Glutamatergic neuron (in vitro differentiated cells): Measurements from ENCODE around the gene CREB5. TPM values are rescaled to one million over a fixed set of nuclear protein-coding genes. Genes with fewer than 3 reads are reported as not detected.

Experiments
- DNase-seq: peaks from one replicate; pipeline ENCODE4 v3.0.0; 2022
- H3K27ac Mint-ChIP-seq: one replicate; pipeline ENCODE4 v1.8.0; 2020; ENCODE audit warnings: mild to moderate bottlenecking, mixed read lengths, inconsistent platforms; ENCODE audit not compliant: unreplicated experiment
- H3K27me3 Mint-ChIP-seq: one replicate; pipeline ENCODE4 v1.8.0; 2020; ENCODE audit warnings: mild to moderate bottlenecking, moderate library complexity, mixed read lengths, inconsistent platforms; ENCODE audit not compliant: unreplicated experiment
- H3K36me3 Mint-ChIP-seq: one replicate; pipeline ENCODE4 v1.8.0; 2020; ENCODE audit warnings: mild to moderate bottlenecking, mixed read lengths, inconsistent platforms; ENCODE audit not compliant: unreplicated experiment
- H3K4me1 Mint-ChIP-seq: one replicate; pipeline ENCODE4 v1.8.0; 2020; ENCODE audit warnings: mild to moderate bottlenecking, low read depth, mixed read lengths, inconsistent platforms; ENCODE audit not compliant: unreplicated experiment
- H3K4me3 Mint-ChIP-seq: one replicate; pipeline ENCODE4 v1.8.0; 2020; ENCODE audit warnings: mild to moderate bottlenecking, mixed read lengths, inconsistent platforms; ENCODE audit not compliant: unreplicated experiment
- H3K9me3 Mint-ChIP-seq: one replicate; pipeline ENCODE4 v1.8.0; 2020; ENCODE audit warnings: mild to moderate bottlenecking, moderate library complexity, mixed read lengths, inconsistent platforms; ENCODE audit not compliant: unreplicated experiment
- CTCF ChIP-seq: fragments of 200-600 bp; sonication (generic); IDR thresholded peaks from one replicate; pipeline ENCODE4 v1.5.0; 2021; ENCODE audit not compliant: partially characterized antibody, unreplicated experiment
- total RNA-seq: library from RNA; stranded (reverse); fragmentation: NEBNext Ultra II Directional; extraction: Animal tissue kit (Norgen Biotek cat#: 25700); gene quantifications from one replicate; pipeline ENCODE4 v1.2.1, GENCODE V29; 2021; ENCODE audit not compliant: unreplicated experiment

Gene CREB5
- total RNA-seq, 1 donor from 2014 or later: 50.4 TPM

DNA sequence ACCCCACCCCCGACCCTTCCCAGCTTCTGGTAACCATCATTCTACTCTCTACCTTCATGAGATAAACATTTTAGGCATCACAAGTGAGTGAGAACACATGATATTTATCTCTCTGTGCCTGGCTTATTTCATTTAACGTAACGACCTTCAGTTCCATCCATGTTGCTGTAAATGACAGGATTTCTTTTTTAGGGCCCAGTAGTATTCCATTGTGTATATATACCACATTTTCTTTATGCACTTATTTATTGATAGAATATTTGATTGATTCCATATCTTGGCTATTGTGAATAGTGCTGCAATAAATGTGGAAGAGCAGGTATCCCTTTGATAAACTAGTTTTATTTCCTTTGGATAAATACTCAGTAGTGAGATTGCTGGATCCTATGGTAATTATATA is 112.7 kb downstream of the CREB5 start:
- H3K4me1 Mint-ChIP-seq: peaks cover 8% of the 10 kb centered on the region
- no peaks in the 10 kb centered on the region for H3K27me3 Mint-ChIP-seq
- no peak for TF ChIP-seq CTCF
- H3K9me3 Mint-ChIP-seq: peaks cover 1% of the 10 kb centered on the region
- DNase-seq: no peak
- no peak overlapping the region for H3K27ac Mint-ChIP-seq
- H3K4me3 Mint-ChIP-seq: no peak overlapping the region
- H3K36me3 Mint-ChIP-seq: no peaks in the 10 kb centered on the region

DNA sequence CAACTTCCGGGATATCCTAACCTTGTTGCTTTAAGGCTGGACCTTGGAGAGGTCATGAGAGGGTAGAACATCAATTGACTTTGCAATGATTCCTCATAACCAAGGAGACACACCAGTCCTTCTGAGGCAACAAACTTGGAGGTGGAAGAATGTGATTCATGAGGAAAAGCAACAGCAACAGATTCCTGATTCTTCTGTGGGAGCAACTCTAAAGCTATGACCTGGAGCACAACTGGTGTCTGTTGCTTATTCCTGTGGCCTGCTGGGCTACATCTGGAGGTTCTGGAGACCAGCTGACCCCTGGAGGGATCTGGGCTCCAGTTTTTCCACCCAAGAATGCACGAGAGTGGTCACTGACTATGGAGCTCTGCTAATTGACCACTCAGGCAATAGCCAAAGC is 116.6 kb downstream of the CREB5 start:
- Mint-ChIP-seq H3K27ac (no peak overlapping the region), H3K4me1 (peaks cover 6% of the 10 kb centered on the region), H3K4me3 (no peak overlapping the region), H3K9me3 (peaks cover 1% of the 10 kb centered on the region), H3K36me3 (peaks cover 5% of the 10 kb centered on the region), H3K27me3 (peaks cover 4% of the 10 kb centered on the region)
- no peak for DNase-seq
- TF ChIP-seq CTCF: no peak

- Mint-ChIP-seq H3K9me3 (peaks cover 1% of the 10 kb centered on the region), H3K27ac (no peak overlapping the region), H3K36me3 (peaks cover 5% of the 10 kb centered on the region), H3K27me3 (peaks cover 5% of the 10 kb centered on the region), H3K4me1 (peaks cover 7% of the 10 kb centered on the region), H3K4me3 (no peak overlapping the region)
- no peak for DNase-seq
- no peak for TF ChIP-seq CTCF
These were observed 117.4 kb downstream of the CREB5 start for GRCh38 chr7:28529755-28530154.

DNA sequence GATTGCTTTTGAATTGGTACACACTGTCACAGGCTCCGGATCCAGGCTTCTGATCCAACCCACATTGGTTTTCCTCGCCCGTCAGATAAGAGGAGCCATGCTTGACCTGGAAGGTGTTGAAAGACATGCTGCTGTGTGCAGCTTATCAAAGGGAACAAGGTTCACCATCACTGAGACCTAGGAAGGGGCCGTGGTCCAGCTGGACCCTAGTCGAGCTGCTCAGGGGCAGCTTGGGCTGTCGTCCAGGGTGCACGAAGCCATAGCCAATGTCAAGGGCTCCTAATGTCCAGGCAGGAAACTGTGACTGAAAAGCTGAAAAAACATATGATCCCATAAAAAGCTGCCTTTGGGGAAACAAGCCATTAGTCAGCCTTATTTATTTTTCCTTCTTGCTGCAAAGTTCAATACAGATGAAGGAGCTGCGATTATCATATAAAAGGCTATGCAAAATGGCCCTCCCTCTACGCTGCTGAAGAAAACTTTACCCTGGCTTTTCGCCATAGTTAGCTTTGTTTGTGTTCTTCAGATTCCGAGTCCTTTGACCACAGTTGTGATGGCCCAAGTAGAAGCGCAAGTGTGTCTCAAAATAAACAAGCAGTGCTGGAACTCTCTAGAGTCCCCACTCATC is 118.0 kb downstream of the CREB5 start:
- no peak for DNase-seq
- Mint-ChIP-seq H3K9me3 (no peaks in the 10 kb centered on the region), H3K4me3 (no peak overlapping the region), H3K4me1 (peaks cover 7% of the 10 kb centered on the region), H3K27ac (no peak overlapping the region), H3K36me3 (peaks cover 5% of the 10 kb centered on the region), H3K27me3 (peaks cover 5% of the 10 kb centered on the region)
- no peak for TF ChIP-seq CTCF

GRCh38 chr7:28530803-28531175 is 118.5 kb downstream of the CREB5 start:
- Mint-ChIP-seq H3K36me3 (peaks cover 5% of the 10 kb centered on the region), H3K9me3 (no peaks in the 10 kb centered on the region), H3K27ac (no peak overlapping the region), H3K27me3 (peaks cover 5% of the 10 kb centered on the region), H3K4me3 (no peak overlapping the region), H3K4me1 (peaks cover 7% of the 10 kb centered on the region)
- no peak for TF ChIP-seq CTCF
- no peak for DNase-seq
